DMS153 treated with DMSO at 0.1 percent for 48 hours (cell line): ENCODE results near the gene CRYGB.
"Not testable (repeated sequence)": the region's sequence is repeated elsewhere in the genome, so short reads cannot be mapped to it uniquely, and the experiment has no call there.

ENCODE experiments used
- DNase-seq: peaks from one replicate; lab custom pipeline; 2025; ENCODE audit not compliant: unreplicated experiment; lab: John Stamatoyannopoulos, UW

Gene CRYGB

GRCh38 chr2:208150956-208151355 is 5.0 kb upstream of the CRYGB start:
- no peak for DNase-seq

- DNase-seq = no peak
Observed at GRCh38 chr2:208150094-208150493, 4.1 kb upstream of the CRYGB start.

- DNase-seq = no peak
Observed at GRCh38 chr2:208148803-208149202, 2.8 kb upstream of the CRYGB start.

- no peak for DNase-seq
Observed at GRCh38 chr2:208147759-208148158, 1.8 kb upstream of the CRYGB start.

- DNase-seq = no peak
Observed at GRCh38 chr2:208147008-208147407, 1.1 kb upstream of the CRYGB start.

GRCh38 chr2:208142925-208143799 is 2.8 kb downstream of the CRYGB start:
- no peak for DNase-seq

GRCh38 chr2:208142240-208142924 is 3.6 kb downstream of the CRYGB start:
- DNase-seq = peak; percentile 84

GRCh38 chr2:208139447-208139846 is 6.5 kb downstream of the CRYGB start:
- DNase-seq = no peak

GRCh38 chr2:208138334-208138733 is 7.6 kb downstream of the CRYGB start:
- DNase-seq = not testable (repeated sequence)

GRCh38 chr2:208136716-208137094 is 9.3 kb downstream of the CRYGB start:
- no peak for DNase-seq

GRCh38 chr2:208135794-208136715 is 9.9 kb downstream of the CRYGB start:
- no peak for DNase-seq

- DNase-seq = no peak
Observed at GRCh38 chr2:208134928-208135586, 10.9 kb downstream of the CRYGB start.

GRCh38 chr2:208130712-208131110 is 15.2 kb downstream of the CRYGB start:
- DNase-seq = no peak

GRCh38 chr2:208129744-208130711 is 15.9 kb downstream of the CRYGB start, which contains the start of gene CRYGC:
Gene CRYGC, minus strand, starts transcription at chr2:208129828. Its CDS starts 36 bp downstream, at chr2:208129792.
- no peak for DNase-seq

- no peak for DNase-seq
Observed at GRCh38 chr2:208128136-208128535, 17.8 kb downstream of the CRYGB start.

GRCh38 chr2:208127090-208127489 is 18.9 kb downstream of the CRYGB start:
- DNase-seq = no peak

GRCh38 chr2:208125251-208125650 is 20.7 kb downstream of the CRYGB start:
- no peak for DNase-seq

GRCh38 chr2:208124013-208124715 is 21.8 kb downstream of the CRYGB start, which contains the start of gene CRYGD:
Gene CRYGD, minus strand, starts transcription at chr2:208124524. Its CDS starts 51 bp downstream, at chr2:208124473.
- not testable (repeated sequence) for DNase-seq

GRCh38 chr2:208122248-208122647 is 23.7 kb downstream of the CRYGB start:
- DNase-seq = no peak
